Subcutaneous adipose tissue (tissue), 4 donors: ENCODE data around the gene FRA10AC1. TPM values are rescaled to one million over a fixed set of nuclear protein-coding genes. Genes with fewer than 3 reads are reported as not detected.

ENCODE experiments used
- total RNA-seq, 4 donors: library from RNA; depleted of rRNA; stranded (reverse); fragments of >200 nt; gene quantifications; one replicate each; pipeline ENCODE4 v1.1.0, GENCODE V29; 2016
- TF ChIP-seq, protein P1 (sequence below): fragments of 450-650 bp; IDR thresholded peaks from one replicate; pipeline ENCODE4 v1.5.1; 2016; ENCODE audit warnings: low read depth, mild to moderate bottlenecking, control low read depth, antibody characterized with exemption, moderate library complexity

FRA10AC1 gene
- total RNA-seq, 4 donors from 2014 or later = 13.1 to 30.3 (median 21.4) TPM

GRCh38 chr10:93630625-93631557 is 71.5 kb downstream of the FRA10AC1 start:
- TF ChIP-seq, protein P1, sequence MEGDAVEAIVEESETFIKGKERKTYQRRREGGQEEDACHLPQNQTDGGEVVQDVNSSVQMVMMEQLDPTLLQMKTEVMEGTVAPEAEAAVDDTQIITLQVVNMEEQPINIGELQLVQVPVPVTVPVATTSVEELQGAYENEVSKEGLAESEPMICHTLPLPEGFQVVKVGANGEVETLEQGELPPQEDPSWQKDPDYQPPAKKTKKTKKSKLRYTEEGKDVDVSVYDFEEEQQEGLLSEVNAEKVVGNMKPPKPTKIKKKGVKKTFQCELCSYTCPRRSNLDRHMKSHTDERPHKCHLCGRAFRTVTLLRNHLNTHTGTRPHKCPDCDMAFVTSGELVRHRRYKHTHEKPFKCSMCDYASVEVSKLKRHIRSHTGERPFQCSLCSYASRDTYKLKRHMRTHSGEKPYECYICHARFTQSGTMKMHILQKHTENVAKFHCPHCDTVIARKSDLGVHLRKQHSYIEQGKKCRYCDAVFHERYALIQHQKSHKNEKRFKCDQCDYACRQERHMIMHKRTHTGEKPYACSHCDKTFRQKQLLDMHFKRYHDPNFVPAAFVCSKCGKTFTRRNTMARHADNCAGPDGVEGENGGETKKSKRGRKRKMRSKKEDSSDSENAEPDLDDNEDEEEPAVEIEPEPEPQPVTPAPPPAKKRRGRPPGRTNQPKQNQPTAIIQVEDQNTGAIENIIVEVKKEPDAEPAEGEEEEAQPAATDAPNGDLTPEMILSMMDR = no peak

DNA sequence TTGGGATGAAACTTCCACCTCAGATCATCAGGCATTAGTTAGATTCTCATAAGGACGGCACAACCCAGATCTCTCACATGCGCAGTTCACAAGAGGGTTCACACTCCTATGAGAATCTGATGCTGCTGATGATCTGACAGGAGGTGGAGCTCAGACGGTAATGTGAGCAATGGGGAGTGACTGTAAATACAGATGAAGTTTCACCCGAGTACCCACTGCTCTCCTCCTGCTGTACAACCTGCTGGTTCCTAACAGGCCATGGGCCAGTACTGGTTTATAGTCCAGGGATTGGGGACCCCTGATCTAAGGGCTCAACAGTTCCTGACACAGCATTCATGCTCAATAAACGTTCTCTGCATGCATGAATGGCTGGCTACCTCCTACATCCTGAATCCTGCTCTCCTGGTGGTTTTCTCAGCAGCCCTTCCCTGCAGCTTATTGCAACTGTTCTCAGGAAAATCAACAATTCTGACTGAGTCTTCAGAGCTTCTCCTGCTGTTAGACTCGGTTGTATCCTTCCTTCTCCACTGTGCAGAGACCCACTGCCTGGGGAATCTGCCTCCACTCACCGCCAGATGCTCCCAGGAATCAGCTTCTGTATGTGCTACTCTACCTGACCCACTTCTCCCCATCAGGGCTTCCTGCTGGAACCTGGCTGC is 72.6 kb downstream of the FRA10AC1 start:
- TF ChIP-seq, protein P1 = no peak

DNA sequence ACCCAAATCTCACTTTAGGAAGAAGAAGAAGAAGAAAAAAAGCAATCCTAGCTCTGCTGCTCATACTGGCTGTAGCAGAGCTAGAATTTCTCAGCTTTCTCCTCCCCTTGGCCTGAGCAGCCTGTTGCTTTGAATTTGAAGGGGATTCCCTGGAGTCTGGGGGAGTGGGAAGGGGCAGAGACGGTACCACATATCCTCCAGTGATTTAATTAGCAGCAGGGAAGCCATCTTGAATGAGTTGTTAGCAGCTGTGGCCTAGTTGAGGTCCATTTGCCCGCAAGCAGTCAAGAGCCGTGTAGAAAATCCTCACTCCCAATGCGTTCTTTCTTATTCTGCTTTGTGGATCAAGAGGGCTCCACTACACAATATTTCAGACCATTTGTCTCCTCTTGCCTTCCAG is 73.5 kb downstream of the FRA10AC1 start:
- TF ChIP-seq, protein P1 = no peak

DNA sequence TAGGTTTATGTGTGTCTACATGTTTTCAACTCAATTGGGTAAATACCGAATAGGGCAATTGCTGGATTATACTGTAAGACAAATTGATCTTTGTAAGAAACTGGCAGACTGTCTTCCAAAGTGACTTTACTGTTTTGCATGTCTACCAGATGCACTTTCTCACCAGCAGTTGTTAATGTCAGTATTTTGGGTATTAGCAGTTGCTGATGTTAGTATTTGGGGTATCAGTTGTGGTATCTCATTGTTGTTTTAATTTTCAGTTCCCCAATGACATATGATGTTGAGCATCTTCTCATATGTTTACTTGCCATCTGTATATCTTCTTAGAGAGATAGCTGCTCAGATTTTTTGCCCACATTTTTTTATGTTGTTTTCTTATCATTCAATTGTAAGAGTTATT is 79.5 kb downstream of the FRA10AC1 start:
- TF ChIP-seq, protein P1 = no peak

DNA sequence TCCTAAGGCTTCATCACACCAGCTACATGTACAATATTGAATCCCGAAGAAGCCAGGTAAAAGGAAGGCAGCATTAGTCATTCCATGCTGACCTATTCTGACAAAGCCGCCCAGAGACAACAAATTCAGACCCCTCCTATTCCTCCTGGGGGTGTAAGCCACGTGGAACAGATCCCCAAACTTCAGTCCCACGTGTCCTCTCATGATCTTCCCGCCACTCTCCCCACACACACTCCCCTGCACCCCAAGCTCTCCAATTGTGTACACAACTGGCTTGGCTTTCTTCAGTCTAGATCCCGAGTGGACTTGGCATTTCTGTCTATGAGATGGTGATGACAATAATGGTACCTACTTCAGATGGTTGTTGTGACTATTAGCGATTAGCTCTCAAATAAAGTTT is 81.5 kb downstream of the FRA10AC1 start:
- TF ChIP-seq, protein P1 = no peak

Other genes with a start within 250 kb of the FRA10AC1 start
- 100 to 1,000 TPM in 2 of 4 donors, 10 to 100 TPM in 2; 46.8 to 139 (median 90.2) TPM for gene MYOF, start 220.3 kb downstream of the FRA10AC1 start, total RNA-seq
- gene CEP55, start 206.0 kb downstream of the FRA10AC1 start, total RNA-seq = 1 to 10 TPM in 2 of 4 donors, under 1 TPM in 2; 0.19 to 4.2 (median 1.5) TPM
- gene FFAR4, start 135.9 kb downstream of the FRA10AC1 start, total RNA-seq = 1 to 10 TPM; 1.1 to 5.8 (median 1.7) TPM
- 1,000 to 10,000 TPM in 3 of 4 donors, 100 to 1,000 TPM in 1; 628 to 1,485 (median 1,176) TPM for gene RBP4, start 101.4 kb downstream of the FRA10AC1 start, total RNA-seq
- gene PDE6C, start 90.1 kb downstream of the FRA10AC1 start, total RNA-seq = not detected
- gene LGI1, start 55.3 kb upstream of the FRA10AC1 start, total RNA-seq = under 1 TPM in 2 of 4 donors, not detected in 2; 0.66 to 0.68 TPM
- 1 to 10 TPM; 3.4 to 4.2 (median 3.8) TPM for gene SLC35G1, start 191.4 kb upstream of the FRA10AC1 start, total RNA-seq